SK-N-SH (cell line): ENCODE data around the gene ST6GALNAC5.

Experiments
- EZH2phosphoT487 ChIP-seq: fragments of 200-600 bp; sonication (generic); IDR thresholded peaks from 2 replicates; pipeline ENCODE4 v1.6.1; 2017; ENCODE audit warnings: low read depth, mixed run types, mild to moderate bottlenecking, antibody characterized with exemption, moderate library complexity, borderline replicate concordance
- FOXM1 ChIP-seq: IDR thresholded peaks from 2 replicates; pipeline ENCODE4 v1.4.0; 2012; ENCODE audit warnings: low read depth, mild to moderate bottlenecking
- JUND ChIP-seq: IDR thresholded peaks from 2 replicates; pipeline ENCODE4 v1.4.0; 2012
- NRF1 ChIP-seq: IDR thresholded peaks from 2 replicates; pipeline ENCODE4 v1.6.1; 2012; ENCODE audit warnings: low read depth, mild to moderate bottlenecking, low read length
- SMC3 ChIP-seq: IDR thresholded peaks from 2 replicates; pipeline ENCODE4 v1.6.1; 2012; ENCODE audit warnings: low read depth, low read length, improper control_type of control experiment
- TCF12 ChIP-seq: IDR thresholded peaks from 2 replicates; pipeline ENCODE4 v1.4.0; 2012
- TF ChIP-seq, protein P1 (sequence below): fragments of 150-350 bp; IDR thresholded peaks from 2 replicates; pipeline ENCODE4 v1.6.1; 2017; ENCODE audit warnings: antibody characterized with exemption, low read length, low read depth, borderline replicate concordance
- TF ChIP-seq, protein P2 (sequence below): fragments of 200-600 bp; sonication (generic); IDR thresholded peaks from 2 replicates; pipeline ENCODE4 v1.6.1; 2017; ENCODE audit warnings: antibody characterized with exemption, mild to moderate bottlenecking, moderate library complexity
- TF ChIP-seq, protein P3 (sequence below): IDR thresholded peaks from 2 replicates; pipeline ENCODE4 v1.4.0; 2012; ENCODE audit warnings: low read depth

DNA sequence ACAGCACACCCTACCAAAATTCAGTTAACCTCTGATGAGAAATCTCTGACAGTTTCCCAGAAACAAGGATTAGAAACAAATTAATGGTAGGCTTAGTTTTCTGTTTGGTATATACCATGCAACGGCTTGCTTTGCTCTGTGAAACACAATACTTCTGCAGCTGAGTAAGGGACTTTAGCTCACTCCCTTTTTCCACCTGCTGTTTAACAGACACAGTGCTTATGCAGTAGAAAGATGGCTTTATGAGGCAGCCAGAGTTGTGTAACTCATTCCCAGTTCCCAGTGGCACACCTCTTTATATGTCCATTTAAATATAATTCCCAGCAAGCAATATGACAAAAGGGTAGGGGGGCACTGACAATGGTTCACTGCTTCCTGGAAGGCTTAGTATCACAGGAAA is 228.0 kb downstream of the ST6GALNAC5 start:
- TF ChIP-seq NRF1: no peak
- TF ChIP-seq, protein P1, sequence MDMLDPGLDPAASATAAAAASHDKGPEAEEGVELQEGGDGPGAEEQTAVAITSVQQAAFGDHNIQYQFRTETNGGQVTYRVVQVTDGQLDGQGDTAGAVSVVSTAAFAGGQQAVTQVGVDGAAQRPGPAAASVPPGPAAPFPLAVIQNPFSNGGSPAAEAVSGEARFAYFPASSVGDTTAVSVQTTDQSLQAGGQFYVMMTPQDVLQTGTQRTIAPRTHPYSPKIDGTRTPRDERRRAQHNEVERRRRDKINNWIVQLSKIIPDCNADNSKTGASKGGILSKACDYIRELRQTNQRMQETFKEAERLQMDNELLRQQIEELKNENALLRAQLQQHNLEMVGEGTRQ: no peak
- TF ChIP-seq SMC3: no peak
- TF ChIP-seq, protein P2, sequence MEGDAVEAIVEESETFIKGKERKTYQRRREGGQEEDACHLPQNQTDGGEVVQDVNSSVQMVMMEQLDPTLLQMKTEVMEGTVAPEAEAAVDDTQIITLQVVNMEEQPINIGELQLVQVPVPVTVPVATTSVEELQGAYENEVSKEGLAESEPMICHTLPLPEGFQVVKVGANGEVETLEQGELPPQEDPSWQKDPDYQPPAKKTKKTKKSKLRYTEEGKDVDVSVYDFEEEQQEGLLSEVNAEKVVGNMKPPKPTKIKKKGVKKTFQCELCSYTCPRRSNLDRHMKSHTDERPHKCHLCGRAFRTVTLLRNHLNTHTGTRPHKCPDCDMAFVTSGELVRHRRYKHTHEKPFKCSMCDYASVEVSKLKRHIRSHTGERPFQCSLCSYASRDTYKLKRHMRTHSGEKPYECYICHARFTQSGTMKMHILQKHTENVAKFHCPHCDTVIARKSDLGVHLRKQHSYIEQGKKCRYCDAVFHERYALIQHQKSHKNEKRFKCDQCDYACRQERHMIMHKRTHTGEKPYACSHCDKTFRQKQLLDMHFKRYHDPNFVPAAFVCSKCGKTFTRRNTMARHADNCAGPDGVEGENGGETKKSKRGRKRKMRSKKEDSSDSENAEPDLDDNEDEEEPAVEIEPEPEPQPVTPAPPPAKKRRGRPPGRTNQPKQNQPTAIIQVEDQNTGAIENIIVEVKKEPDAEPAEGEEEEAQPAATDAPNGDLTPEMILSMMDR: no peak
- no peak for TF ChIP-seq EZH2phosphoT487
- TF ChIP-seq JUND: no peak
- TF ChIP-seq, protein P3, sequence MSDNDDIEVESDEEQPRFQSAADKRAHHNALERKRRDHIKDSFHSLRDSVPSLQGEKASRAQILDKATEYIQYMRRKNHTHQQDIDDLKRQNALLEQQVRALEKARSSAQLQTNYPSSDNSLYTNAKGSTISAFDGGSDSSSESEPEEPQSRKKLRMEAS: no peak
- TF ChIP-seq TCF12: no peak
- TF ChIP-seq FOXM1: no peak
